Stimulated activated CD8-positive, alpha-beta memory T cell treated with anti-CD3 and anti-CD28 coated beads, Interleukin-7, amount 100 ng/mL, for 4 hours (primary cell): ENCODE measurements around the gene CMIP.
"Not testable (repeated sequence)": the region's sequence is repeated elsewhere in the genome, so short reads cannot be mapped to it uniquely, and the experiment has no call there.

Source experiments
- DNase-seq, 2 donors: peaks; one replicate each; pipeline ENCODE4 v3.0.0-alpha.2; 2020; ENCODE audit warnings: low read depth in 2 of 2

The CMIP gene

DNA sequence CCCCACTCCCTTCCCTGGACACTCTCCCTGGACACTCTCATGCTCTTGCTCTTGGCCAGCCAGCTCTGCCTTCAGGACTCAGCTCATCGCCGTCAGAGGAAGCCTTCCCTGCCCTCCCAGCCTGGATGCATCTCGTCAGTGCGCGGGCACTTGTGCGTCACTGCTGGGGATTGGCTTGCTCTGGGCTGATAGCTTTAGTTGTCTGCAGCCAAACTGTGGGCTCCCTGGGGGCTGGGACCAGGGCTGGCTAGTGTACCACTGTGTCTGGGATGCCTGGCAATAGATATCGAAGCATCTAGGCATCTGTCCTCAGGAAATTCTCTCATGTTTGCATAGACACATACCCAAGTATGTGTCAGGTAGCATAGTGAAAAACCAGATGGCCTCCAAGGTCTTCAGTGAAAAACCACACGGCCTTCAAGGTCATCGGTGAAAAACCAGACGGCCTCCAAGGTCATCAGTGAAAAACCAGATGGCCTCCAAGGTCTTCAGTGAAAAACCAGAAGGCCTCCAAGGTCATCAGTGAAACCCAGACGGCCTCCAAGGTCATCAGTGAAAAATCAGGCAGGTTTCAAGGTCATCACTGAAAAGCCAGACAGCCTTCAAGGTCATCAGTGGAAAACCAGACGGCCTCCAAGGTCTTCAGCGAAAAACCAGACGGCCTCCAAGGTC is 72.0 kb downstream of the CMIP start:
- DNase-seq, result no peak

DNA sequence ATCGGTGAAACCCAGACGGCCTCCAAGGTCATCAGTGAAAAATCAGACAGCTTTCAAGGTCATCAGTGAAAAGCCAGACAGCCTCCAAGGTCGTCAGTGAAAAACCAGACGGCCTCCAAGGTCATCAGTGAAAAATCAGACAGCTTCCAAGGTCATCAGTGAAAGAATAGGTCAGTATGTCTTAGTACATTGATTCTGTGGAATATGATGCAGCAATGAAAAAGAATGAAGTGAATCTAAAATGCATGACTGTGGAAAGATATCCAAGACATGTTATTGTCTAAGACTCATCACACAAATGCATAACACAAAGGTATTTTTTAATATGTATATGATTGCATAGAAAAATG is 72.5 kb downstream of the CMIP start:
- no peak for DNase-seq

DNA sequence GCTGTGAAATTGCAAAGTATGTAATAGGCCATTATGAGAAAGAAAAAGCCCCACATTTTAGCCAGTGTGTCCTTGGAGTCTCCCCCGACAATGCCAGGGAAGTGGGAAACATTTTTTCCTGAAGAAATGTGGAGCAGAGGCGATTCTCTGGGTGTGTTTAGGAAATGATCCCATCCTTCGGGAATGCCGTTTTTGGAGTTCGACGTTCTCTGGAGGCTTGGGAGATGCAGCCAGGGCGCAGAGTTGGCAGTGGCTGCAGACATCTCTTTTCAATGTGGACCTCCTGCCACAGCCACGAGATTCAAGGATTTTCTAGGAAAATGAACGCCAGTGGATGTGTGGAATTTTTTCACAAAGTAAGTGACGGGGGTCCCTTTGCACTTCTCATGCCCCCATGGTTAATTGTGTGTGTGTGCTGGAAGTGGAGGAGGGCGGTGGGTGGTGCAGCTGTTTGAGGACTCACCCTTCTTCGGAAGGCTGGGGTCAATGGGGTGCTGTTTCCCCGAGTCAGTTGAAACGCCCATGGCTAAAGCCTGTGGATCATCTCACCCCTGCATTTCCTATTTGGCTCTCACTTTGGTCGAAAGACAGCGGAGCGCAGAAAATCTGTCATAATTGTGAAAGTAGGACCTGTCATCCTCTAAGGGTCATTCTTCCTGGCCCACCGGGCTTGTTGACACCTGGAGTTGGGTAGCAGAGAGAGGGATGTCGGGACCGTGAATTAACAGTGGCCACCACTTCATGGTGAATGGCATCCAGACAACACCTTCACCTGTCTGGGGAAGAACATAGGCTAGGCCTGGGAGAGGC is 73.2 kb downstream of the CMIP start:
- DNase-seq, result no peak

DNA sequence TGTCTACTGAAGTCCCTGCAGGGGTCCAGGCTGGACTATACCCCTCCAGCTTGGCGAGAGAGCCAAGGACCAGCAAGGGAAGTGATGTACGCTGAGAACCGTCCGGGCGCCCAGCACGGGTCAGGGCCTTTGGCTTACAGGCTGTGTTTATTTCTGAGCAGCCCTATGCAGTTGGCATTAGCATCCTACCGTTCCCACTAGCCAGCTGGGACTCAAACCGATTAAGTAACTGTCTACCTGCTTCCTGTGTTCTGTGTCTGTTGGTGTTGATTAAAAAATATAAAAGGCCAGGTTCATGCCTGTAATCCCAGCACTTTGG is 73.8 kb downstream of the CMIP start:
- DNase-seq, result no peak

DNA sequence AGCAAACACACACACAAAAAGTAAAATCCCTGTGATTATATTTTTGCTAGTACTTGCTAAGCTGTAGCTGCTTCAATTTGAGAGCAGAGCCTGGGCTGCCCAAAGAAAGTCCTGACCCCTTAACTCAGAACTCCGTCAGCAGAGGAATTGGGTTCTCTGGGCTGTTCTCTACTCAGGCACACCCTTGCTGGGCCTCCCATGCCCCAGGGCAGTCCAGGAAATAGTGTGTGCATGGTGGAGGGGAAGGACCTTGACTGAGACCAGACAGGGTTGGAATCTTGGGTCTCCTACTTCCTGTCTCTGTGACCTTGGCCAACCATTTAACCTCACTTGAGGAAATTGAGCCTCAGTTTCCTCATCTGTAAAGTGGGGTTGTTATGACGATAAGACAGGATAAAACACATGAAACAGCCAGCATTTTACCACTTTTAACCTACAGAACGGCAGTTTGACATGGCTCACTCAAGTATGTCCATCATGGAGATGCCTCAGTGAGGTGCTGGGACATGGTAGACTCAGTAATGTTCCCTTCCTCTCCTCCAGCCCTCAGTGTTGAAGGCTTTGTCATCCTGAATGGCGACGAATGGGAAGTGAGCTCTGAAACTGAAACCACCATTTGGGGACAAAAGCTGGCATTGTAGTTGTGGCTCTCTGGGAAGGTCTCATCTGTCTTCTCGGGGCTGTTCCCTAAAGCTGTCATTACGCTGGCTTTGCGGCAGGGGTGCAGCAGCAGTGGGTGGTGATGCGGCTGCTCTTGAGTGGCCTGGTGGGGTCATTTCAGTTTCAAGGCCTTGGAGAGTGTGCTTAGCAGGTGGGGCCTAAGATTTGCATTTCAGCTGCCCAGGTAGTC is 74.9 kb downstream of the CMIP start:
- DNase-seq, result no peak

DNA sequence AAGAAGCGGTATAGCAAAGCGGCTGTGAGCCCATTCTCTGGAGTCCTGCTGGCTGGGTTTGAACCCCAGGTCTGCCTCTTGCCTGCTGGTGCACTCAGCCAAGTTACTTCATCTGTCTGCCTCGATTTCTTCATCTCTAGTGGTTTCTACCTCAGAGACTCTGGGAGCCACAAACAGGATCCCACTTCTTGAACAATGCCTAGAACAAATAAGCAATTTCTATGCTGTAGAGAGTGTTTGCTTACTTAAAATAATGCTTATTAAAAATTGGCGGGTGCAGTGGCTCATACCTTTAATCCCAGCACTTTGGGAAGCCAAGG is 75.5 kb downstream of the CMIP start:
- DNase-seq, result no peak

DNA sequence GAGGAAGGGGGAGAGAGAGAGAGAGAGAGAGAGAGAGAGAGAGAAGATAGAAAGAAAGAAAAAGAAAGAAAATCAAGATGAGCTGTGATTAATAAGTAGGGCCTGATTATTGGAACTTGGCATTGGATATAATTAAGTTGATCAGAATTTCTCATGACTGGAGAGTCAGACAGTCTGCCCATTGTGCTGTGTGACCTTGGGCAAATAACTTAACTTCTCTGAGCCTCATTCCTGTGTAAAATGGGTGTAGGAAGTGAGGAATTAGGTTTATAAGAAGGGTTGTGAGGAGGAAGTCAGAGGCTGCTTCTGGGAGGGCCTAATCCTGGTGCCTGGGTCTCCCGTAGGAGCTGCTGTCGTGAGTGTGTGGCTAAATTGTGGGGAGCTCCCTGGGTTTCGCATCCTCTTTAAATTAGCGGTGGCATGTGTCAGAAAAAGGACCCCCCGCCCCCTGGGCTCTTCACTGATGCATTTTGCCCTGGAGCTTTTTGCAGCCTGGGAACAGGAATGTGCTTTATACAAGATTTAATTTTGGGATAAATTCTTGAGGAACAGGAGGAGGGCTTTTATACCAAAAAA is 76.0 kb downstream of the CMIP start:
- no peak for DNase-seq

DNA sequence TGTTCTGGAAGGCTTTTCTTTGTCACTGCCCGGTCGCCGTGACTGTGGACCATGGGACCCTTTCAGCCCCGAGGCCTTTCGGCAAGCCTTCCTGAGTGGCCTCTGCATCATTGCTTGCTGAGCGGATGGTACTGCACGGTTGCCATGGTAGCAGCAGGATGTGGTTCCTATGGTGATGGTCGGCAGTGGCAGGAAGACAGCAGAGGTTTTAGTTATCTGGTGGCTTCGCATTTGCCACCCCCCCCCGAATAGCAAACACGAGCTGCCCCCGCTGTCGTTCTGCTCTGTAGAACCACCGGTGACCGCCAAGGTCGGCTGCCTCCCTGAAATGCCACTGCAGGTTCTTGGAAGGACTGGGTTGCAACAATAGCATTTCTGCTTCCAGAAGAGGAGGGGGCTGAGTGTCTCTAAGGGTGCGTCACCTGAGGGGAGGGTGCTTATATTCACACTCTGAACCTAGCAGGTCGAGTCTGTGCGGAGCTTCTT is 76.6 kb downstream of the CMIP start:
- DNase-seq, result peak; percentile 71 to 74

DNA sequence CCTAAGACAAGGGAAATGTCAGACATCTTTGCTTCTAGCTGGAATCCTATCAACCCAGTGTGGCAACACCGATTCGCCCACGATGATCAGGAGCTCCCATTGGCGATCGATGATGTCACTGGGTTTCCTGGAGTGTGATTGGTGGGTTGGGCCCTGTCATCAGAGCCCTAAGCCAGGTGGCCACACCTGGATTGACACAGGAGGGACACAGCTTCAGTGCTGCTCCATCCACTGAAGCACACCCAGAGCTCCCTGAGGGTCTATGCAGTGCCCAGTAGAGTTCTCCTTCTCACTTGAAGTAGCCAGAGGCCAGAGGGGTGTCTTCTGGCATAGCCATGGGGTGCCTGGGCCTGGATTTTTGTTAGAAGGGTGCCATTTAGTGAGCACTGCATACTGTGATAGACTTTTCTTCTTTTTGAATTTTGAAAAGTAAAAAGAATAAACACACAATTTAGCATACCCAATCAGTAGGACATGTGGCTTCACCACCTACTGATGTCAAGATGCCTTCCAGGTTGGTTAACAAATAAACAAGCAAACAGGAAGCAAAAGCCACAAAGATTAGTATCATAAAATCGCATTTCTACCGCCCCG is 77.6 kb downstream of the CMIP start:
- DNase-seq, result no peak

DNA sequence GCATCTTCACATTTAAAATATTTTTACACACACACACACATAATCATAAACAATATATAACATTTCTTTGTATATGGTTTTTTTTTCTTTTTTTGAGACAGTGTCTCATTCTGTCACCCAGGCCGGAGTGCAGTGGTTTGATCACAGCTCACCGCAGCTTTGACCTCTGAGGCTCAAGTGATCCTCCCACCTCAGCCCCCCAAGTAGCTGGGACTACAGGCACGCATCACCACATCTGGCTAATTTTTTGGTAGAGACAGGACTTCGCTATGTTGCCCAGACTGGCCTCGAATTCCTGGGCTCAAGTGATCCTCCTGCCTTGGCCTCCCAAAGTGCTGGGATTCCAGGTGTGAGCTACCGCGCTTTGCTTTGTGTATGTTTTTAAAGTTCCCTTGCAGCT is 78.2 kb downstream of the CMIP start:
- not testable (repeated sequence) for DNase-seq

DNA sequence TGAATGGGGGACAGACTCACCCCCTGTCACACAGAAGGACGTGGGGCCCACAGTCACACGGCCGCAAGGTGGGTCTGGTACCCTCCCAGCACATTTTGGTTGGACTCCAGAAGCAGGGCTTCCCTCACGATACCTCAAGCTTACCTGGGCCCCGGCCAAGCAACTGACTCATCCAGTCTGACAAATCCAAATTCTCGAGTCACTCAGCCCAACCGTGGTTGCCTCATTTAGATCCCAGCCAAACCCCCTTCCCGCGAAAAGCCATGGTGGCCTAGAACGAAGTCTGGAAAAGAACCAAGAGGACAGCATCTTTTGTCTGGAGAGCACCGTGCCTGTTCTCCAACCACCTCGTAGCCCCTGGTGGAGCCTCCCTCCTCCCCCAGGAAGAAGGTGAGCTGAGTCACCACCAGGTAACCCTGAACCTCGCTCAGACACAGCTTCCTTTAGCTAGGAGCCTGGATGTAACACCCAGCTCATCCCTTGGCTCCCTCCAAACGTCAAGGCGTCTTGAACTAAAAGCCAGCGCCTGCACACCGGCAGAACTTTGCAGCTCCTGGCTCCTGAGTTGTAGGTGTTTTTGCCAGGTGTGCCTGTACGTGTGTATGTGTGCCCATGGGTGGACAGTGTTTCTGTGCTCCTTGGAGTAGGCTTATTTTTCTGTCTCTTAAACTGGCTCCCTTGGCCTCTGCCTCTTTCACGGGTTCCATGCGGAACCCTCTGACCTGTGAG is 78.9 kb downstream of the CMIP start:
- no peak for DNase-seq

DNA sequence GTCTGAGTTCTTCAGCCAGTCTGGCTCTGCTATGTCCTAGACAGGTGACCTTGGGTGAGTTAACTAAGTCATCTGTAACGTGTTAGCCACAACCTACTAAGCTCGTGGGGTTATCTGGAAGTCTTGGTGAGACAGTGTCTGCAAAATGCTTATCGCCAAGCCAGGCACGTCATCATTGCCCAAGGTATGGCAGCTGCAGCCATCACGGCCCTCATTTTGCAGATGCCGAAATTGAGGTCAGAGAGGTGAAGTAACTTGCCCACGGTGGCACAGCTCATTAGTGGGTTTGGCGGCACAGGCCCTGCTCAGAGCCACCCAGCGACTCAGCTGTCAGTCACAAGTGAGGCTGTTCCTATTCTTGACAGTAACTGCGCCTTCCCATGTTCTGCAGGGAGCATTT is 79.8 kb downstream of the CMIP start:
- DNase-seq, result peak; percentile 41 to 61

DNA sequence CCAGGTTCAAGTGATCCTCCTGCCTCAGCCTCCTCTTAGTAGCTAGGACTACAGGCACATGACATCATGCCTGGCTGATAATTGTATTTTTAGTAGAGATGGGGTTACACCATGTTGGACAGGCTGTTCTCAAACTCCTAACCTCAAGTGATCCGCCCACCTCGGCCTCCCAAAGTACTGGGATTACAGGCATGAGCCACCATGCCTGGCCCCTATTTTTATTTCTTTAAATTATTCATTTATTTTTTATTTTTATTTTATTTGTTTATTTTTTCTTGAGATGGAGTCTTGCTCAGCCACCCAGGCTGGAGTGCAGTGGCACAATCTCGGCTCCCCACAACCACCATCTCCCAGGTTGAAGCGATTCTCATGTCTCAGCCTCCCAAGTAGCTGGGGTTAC is 80.3 kb downstream of the CMIP start:
- DNase-seq, result not testable (repeated sequence)

DNA sequence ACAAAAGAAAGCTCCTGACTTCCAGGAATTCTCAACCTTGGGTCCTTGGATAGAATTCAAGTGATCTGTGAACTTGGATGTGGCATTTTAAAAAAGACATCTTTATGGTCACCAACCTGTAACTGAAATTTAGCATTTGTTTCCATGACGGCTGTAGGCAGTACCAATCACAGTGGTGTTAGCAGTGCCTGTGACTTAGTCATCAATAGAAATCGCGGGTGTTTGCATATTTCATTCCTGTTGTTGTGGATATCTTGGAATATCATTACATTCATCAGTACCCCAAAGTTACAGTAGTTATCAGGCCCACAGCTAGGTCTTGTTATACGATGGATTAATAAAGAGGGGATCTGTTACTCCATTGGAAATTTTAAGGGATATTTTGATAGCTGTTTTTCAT is 81.6 kb downstream of the CMIP start:
- no peak for DNase-seq

DNA sequence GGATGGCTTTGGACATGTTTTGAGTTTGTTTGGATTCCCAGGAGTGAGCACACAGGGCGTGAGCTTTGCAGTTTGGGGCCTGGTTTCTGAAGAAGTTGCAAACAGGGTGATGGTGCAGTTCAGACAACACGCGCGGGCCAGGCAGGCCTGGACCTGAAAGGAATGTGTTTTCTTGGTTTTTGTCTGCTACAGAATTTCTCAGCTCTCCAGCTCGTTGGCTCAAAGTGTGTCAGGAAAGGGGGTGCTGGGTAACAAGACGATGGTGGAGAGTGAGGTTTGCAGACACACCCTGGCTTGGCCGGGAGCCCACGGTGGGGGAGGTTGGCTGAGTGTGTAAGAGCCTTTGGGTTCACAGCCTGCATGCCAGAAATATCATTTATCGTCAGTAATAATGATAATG is 82.3 kb downstream of the CMIP start:
- no peak for DNase-seq

DNA sequence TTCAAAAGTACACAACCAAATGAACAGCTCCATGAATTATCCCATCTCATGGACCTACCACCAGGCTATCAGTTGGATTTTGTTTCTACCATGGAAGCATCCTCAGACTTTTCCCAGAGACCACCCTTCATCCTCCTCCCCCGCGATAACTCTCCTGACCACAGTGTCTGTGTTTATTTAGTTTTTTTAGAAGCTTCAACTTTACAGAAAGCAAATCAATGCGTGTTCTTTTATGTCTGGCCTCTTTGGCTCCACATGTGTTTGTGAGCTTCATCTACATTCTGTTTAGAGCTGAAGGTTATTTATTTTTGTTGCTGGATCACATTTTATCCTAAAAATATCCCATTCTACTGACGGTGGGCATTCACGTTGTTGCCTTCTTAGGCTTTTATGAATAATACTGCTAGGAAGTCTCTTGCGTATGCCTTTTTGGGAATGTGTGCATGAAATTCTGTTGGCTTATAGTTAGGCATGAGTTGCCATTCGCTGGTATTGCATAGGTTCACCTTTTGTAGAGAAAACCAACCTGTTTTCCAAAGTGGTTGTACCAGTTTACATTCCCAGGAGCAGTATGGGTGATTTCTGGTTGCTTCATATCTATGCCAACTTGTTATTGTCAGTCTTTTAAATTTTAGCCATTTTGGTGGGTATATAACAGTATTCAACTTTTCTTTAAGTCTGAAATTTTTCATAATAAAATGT is 83.0 kb downstream of the CMIP start:
- DNase-seq, result no peak

DNA sequence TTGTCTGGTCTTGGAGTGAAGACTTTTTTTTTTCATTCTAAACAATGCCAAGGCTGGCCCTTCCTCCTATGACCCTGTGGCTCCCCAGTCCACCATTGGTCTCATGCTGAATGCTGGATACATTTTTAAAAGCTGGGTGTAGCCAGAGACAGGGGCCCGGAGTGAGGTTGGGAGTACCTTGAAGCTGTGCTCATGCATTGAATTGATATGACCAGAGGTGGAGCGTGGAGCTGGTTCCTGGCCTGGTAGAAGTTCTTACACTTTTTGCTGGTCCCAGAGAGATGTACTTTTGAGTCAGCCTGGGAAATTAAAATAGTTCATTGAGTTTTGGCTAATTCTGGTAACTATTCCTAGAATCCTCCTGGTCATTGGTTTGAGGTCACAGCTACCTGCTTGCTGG is 83.6 kb downstream of the CMIP start:
- DNase-seq, result no peak

DNA sequence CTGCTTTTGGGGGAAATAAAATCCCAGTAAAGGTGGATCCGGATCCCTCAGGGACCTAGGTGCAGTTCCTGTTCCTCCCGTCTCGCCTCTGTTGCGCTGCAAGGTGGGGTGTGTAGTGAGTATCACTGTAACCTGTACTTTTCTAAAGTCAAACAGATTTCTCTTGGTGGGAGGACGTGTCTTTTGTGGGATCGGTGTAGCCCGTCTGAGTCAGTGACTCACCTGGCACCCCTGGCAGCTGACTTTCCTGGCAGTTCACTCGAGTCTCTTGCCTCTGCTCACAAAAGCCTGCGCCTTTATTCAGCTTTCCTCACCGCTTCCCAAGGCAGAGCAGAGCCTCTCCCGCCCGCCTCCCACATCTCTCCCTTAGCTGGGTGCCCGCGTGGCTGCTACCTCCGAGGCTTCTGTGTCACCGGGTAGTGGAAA is 85.7 kb downstream of the CMIP start:
- no peak for DNase-seq

DNA sequence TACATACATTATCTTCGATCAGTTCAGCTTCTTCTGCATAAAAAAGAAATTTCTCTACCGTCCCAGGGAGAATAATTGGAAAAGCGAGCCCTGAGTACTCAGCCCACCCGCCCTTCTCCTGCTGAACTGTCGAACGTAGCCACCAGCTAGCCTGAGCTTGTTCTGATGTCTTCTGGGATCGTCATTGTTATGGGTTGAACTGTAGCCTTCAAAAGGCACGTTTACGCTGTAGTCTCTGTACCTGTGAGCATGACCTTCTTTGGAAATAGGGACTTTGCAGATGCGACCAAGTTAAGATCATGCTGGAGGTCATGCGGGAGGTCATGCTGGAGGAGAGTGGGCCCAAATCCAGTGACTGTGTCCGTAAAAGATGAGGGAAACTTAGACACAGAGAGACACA is 86.2 kb downstream of the CMIP start:
- no peak for DNase-seq

DNA sequence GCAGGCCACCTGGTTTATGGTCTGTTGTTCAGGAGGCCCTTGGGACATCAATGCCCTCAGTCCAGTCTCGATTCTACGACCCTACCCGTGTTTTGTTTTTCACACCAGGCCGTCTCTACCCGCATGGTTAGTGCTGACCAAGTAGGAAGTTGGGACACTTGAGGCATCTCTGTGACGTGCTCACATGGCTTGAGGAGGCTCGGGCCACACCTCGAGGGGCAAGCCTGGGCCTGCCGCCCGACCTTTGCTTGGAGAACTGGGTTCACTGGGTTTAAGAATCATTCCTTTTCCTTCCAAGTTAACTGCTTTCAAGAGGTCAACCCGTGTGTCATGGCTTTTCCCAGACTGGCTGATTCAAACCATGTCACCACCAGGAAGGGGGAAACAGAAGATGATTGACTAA is 86.8 kb downstream of the CMIP start:
- DNase-seq, result no peak
